ENCODE measurements around the gene OAS3. TPM values are rescaled to one million over a fixed set of nuclear protein-coding genes. Genes with fewer than 3 reads are reported as not detected.
"Not testable (repeated sequence)": the region's sequence is repeated elsewhere in the genome, so short reads cannot be mapped to it uniquely, and the experiment has no call there.

The OAS3 gene
- total RNA-seq, 1 donor from 2014 or later = 11.9 TPM

- DNase-seq (ENCODE audit: low spot score) = no peak
Observed at GRCh38 chr12:112950701-112951100, 12.4 kb downstream of the OAS3 start.

GRCh38 chr12:112957125-112957524 is 18.9 kb downstream of the OAS3 start:
- DNase-seq (ENCODE audit: low spot score) = not testable (repeated sequence)

- DNase-seq (ENCODE audit: low spot score) = no peak
Observed at GRCh38 chr12:112961074-112961473, 22.8 kb downstream of the OAS3 start.

GRCh38 chr12:112961536-112961935 is 23.3 kb downstream of the OAS3 start:
- no peak for DNase-seq (ENCODE audit: low spot score)

- no peak for DNase-seq (ENCODE audit: low spot score)
Observed at GRCh38 chr12:112962561-112962960, 24.3 kb downstream of the OAS3 start.

- DNase-seq (ENCODE audit: low spot score) = no peak
Observed at GRCh38 chr12:112963227-112963861, 25.1 kb downstream of the OAS3 start.

GRCh38 chr12:112964067-112964670 is 25.9 kb downstream of the OAS3 start:
- no peak for DNase-seq (ENCODE audit: low spot score)

GRCh38 chr12:112964915-112965314 is 26.6 kb downstream of the OAS3 start:
- no peak for DNase-seq (ENCODE audit: low spot score)

- no peak for DNase-seq (ENCODE audit: low spot score)
Observed at GRCh38 chr12:112965643-112966042, 27.4 kb downstream of the OAS3 start.

GRCh38 chr12:112967306-112967705 is 29.0 kb downstream of the OAS3 start:
- no peak for DNase-seq (ENCODE audit: low spot score)

- no peak for DNase-seq (ENCODE audit: low spot score)
Observed at GRCh38 chr12:112967858-112968257, 29.6 kb downstream of the OAS3 start.

- DNase-seq (ENCODE audit: low spot score) = no peak
Observed at GRCh38 chr12:112969547-112970306, 31.5 kb downstream of the OAS3 start.

GRCh38 chr12:112970391-112970790 is 32.1 kb downstream of the OAS3 start:
- no peak for DNase-seq (ENCODE audit: low spot score)

GRCh38 chr12:112971248-112971647 is 33.0 kb downstream of the OAS3 start:
- no peak for DNase-seq (ENCODE audit: low spot score)

GRCh38 chr12:112973011-112973735 is 34.9 kb downstream of the OAS3 start:
- DNase-seq (ENCODE audit: low spot score) = no peak

GRCh38 chr12:112973818-112974231 is 35.6 kb downstream of the OAS3 start:
- DNase-seq (ENCODE audit: low spot score) = no peak

GRCh38 chr12:112974904-112975303 is 36.6 kb downstream of the OAS3 start:
- no peak for DNase-seq (ENCODE audit: low spot score)

- DNase-seq (ENCODE audit: low spot score) = no peak
Observed at GRCh38 chr12:112977139-112977538, 38.9 kb downstream of the OAS3 start.

- DNase-seq (ENCODE audit: low spot score) = no peak
Observed at GRCh38 chr12:112977641-112978040, 39.4 kb downstream of the OAS3 start.

GRCh38 chr12:112978163-112979040 is 40.1 kb downstream of the OAS3 start, which contains the start of gene OAS2:
OAS2 (plus strand) TSS chr12:112978519; CDS start chr12:112978609, 90 bp downstream.
- peak; percentile 57 for DNase-seq (ENCODE audit: low spot score)

- DNase-seq (ENCODE audit: low spot score) = no peak
Observed at GRCh38 chr12:112979041-112979680, 40.9 kb downstream of the OAS3 start.

Measured in mucosa of gallbladder (tissue), 1 donor.